HL-60 (cell line): ENCODE results near the gene RTTN.

Source experiments
- DNase-seq, 2 experiments: peaks; one replicate each; pipeline ENCODE4 v3.0.0-alpha.2; 2010 to 2020; ENCODE audit warnings: low read depth in 1 of 2, low spot score in 1 of 2
- H3K27ac ChIP-seq: fragments of 250-450 bp; sonication (Bioruptor Pico); replicated peaks from 2 replicates; pipeline ENCODE4 v1.5.1; 2020; ENCODE audit warnings: mild to moderate bottlenecking, moderate library complexity
- H3K27me3 ChIP-seq: fragments of 250-450 bp; sonication (Bioruptor Pico); 2 replicates; pipeline ENCODE4 v1.5.1; 2021; ENCODE audit warnings: mild to moderate bottlenecking, moderate library complexity; ENCODE audit not compliant: insufficient read depth, poor library complexity, severe bottlenecking
- H3K4me3 ChIP-seq: replicated peaks from 2 replicates; pipeline ENCODE4 v1.5.1; 2011; ENCODE audit warnings: mild to moderate bottlenecking, control low read depth, low read length; ENCODE audit not compliant: insufficient read depth
- CTCF ChIP-seq: IDR thresholded peaks from one replicate; pipeline ENCODE4 v1.5.1; 2011; ENCODE audit warnings: low read length, control low read depth, inconsistent platforms; ENCODE audit not compliant: insufficient read depth
- GABPA ChIP-seq: IDR thresholded peaks from 2 replicates; pipeline ENCODE4 v1.6.1; 2012; ENCODE audit warnings: low read depth
- POLR2AphosphoS5 ChIP-seq: IDR thresholded peaks from 2 replicates; pipeline ENCODE4 v1.6.1; 2012; ENCODE audit warnings: low read depth
- REST ChIP-seq: IDR thresholded peaks from 2 replicates; pipeline ENCODE4 v1.6.1; 2012; ENCODE audit warnings: low read depth; ENCODE audit not compliant: insufficient replicate concordance
- SPI1 ChIP-seq: IDR thresholded peaks from 2 replicates; pipeline ENCODE4 v1.6.1; 2012; ENCODE audit warnings: low read depth, mild to moderate bottlenecking, borderline replicate concordance

RTTN gene

GRCh38 chr18:70082430-70082829 lies 123.1 kb downstream of the RTTN start:
- TF ChIP-seq REST (no peak), CTCF (no peak), SPI1 (no peak), POLR2AphosphoS5 (no peak)
- Histone ChIP-seq H3K27me3 (no peaks in the 10 kb centered on the region), H3K4me3 (no peak overlapping the region), H3K27ac (no peak overlapping the region)
- no peak for DNase-seq

GRCh38 chr18:70078106-70078505 lies 127.4 kb downstream of the RTTN start:
- no peaks in the 10 kb centered on the region for H3K27me3 ChIP-seq
- no peak for TF ChIP-seq CTCF
- no peak for TF ChIP-seq REST
- no peak for TF ChIP-seq POLR2AphosphoS5
- TF ChIP-seq SPI1: no peak
- no peak for TF ChIP-seq GABPA
- no peak overlapping the region for H3K27ac ChIP-seq
- H3K4me3 ChIP-seq: no peak overlapping the region
- no peak for DNase-seq

- no peak for DNase-seq
- H3K4me3 ChIP-seq: no peak overlapping the region
- no peaks in the 10 kb centered on the region for H3K27me3 ChIP-seq
- no peak for TF ChIP-seq SPI1
- TF ChIP-seq POLR2AphosphoS5: no peak
- TF ChIP-seq REST: no peak
- TF ChIP-seq GABPA: no peak
- TF ChIP-seq CTCF: no peak
- H3K27ac ChIP-seq: no peak overlapping the region
Measured at GRCh38 chr18:70075906-70076305, 129.6 kb downstream of the RTTN start.
